Measurements from ENCODE around the gene ITPKC. TPM values are rescaled to one million over a fixed set of nuclear protein-coding genes. Genes with fewer than 3 reads are reported as not detected.

Gene ITPKC
- total and polyA plus RNA-seq, 2 of the 13 experiments (the other 11 are each of a cell fraction or from before 2014, with no cell fraction given): 6.9 to 11.2 TPM

GRCh38 chr19:40750058-40750873 lies 33.4 kb downstream of the ITPKC start, which contains the start of gene ACTMAP (continued):
- TF ChIP-seq, protein P1, sequence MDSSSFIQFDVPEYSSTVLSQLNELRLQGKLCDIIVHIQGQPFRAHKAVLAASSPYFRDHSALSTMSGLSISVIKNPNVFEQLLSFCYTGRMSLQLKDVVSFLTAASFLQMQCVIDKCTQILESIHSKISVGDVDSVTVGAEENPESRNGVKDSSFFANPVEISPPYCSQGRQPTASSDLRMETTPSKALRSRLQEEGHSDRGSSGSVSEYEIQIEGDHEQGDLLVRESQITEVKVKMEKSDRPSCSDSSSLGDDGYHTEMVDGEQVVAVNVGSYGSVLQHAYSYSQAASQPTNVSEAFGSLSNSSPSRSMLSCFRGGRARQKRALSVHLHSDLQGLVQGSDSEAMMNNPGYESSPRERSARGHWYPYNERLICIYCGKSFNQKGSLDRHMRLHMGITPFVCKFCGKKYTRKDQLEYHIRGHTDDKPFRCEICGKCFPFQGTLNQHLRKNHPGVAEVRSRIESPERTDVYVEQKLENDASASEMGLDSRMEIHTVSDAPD (CRISPR knock-in tag; IDR thresholded peaks at IDR 0.05): no peak
- TF ChIP-seq MAX (IDR thresholded peaks at IDR 0.05) (peak; percentile 91), STAG1 (CRISPR knock-in tag; IDR thresholded peaks at IDR 0.05) (no peak), PTBP1 (IDR thresholded peaks at IDR 0.05; ENCODE audit: low read depth, low read length, poor library complexity, severe bottlenecking) (no peak), NONO (IDR thresholded peaks at IDR 0.05) (no peak), NONO (CRISPR knock-in tag; conservative IDR thresholded peaks at IDR 0.05) (no peak; the same call in none of the 2 replicates), HMGXB4 (CRISPR knock-in tag; IDR thresholded peaks at IDR 0.05; ENCODE audit: borderline replicate concordance in 1 of 2, low read depth in 1 of 2) (peak in 1 of 2 experiments; percentile 54; a peak in 1 of 4 replicates), ARID2 (CRISPR knock-in tag; IDR thresholded peaks at IDR 0.05; ENCODE audit: borderline replicate concordance) (no peak), ZNF343 (CRISPR knock-in tag; IDR thresholded peaks at IDR 0.05) (no peak), NR2F2 (IDR thresholded peaks at IDR 0.05; ENCODE audit: borderline replicate concordance, low read depth) (peak; percentile 70), MXI1 (IDR thresholded peaks at IDR 0.05; ENCODE audit: borderline replicate concordance, low read depth, low read length) (peak; percentile 71; the same call in 2 of the 3 replicates), ZNF746 (CRISPR knock-in tag; IDR thresholded peaks at IDR 0.05) (0 out of 2 replicates have a peak, but pooled peaks have one; percentile 10), RCOR2 (CRISPR knock-in tag; IDR thresholded peaks at IDR 0.05) (no peak), ZNF337 (CRISPR knock-in tag; IDR thresholded peaks at IDR 0.05; ENCODE audit: borderline replicate concordance, low read depth) (no peak), RAD51 (IDR thresholded peaks at IDR 0.05; ENCODE audit: borderline replicate concordance) (peak; percentile 100), YY1 (IDR thresholded peaks at IDR 0.05; ENCODE audit: insufficient read depth, insufficient replicate concordance, low read depth, low read length) (peak; percentile 96), KLF11 (CRISPR knock-in tag; IDR thresholded peaks at IDR 0.05) (no peak; the same call in 1 of the 2 replicates), TP53 (CRISPR knock-in tag; conservative IDR thresholded peaks at IDR 0.05) (no peak), TBL1XR1 (IDR thresholded peaks at IDR 0.05; ENCODE audit: borderline replicate concordance, low read length, partially characterized antibody) (no peak), HNRNPLL (IDR thresholded peaks at IDR 0.05; ENCODE audit: low read depth, low read length, poor library complexity, severe bottlenecking) (no peak), ZNF260 (CRISPR knock-in tag; IDR thresholded peaks at IDR 0.05; ENCODE audit: borderline replicate concordance, low read depth) (no peak)
- TF ChIP-seq, protein P2, sequence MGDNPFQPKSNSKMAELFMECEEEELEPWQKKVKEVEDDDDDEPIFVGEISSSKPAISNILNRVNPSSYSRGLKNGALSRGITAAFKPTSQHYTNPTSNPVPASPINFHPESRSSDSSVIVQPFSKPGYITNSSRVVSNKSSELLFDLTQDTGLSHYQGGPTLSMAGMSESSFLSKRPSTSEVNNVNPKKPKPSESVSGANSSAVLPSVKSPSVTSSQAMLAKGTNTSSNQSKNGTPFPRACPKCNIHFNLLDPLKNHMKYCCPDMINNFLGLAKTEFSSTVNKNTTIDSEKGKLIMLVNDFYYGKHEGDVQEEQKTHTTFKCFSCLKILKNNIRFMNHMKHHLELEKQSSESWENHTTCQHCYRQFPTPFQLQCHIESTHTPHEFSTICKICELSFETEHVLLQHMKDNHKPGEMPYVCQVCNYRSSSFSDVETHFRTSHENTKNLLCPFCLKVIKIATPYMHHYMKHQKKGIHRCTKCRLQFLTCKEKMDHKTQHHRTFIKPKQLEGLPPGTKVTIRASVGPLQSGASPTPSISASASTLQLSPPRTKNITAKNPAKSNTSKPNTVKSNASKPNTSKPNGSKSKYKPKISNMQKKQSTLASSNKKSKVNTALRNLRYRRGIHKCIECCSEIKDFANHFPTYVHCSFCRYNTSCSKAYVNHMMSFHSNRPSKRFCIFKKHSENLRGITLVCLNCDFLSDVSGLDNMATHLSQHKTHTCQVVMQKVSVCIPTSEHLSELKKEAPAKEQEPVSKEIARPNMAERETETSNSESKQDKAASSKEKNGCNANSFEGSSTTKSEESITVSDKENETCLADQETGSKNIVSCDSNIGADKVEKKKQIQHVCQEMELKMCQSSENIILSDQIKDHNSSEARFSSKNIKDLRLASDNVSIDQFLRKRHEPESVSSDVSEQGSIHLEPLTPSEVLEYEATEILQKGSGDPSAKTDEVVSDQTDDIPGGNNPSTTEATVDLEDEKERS (CRISPR knock-in tag; IDR thresholded peaks at IDR 0.05): peak; percentile 79; the same call in 1 of the 2 replicates

All from HepG2 (cell line).